DMS153 (cell line): ENCODE data around the gene SLC9A2.

Experiments
- DNase-seq: peaks from one replicate; lab custom pipeline; 2025; lab: John Stamatoyannopoulos, UW

The SLC9A2 gene

DNA sequence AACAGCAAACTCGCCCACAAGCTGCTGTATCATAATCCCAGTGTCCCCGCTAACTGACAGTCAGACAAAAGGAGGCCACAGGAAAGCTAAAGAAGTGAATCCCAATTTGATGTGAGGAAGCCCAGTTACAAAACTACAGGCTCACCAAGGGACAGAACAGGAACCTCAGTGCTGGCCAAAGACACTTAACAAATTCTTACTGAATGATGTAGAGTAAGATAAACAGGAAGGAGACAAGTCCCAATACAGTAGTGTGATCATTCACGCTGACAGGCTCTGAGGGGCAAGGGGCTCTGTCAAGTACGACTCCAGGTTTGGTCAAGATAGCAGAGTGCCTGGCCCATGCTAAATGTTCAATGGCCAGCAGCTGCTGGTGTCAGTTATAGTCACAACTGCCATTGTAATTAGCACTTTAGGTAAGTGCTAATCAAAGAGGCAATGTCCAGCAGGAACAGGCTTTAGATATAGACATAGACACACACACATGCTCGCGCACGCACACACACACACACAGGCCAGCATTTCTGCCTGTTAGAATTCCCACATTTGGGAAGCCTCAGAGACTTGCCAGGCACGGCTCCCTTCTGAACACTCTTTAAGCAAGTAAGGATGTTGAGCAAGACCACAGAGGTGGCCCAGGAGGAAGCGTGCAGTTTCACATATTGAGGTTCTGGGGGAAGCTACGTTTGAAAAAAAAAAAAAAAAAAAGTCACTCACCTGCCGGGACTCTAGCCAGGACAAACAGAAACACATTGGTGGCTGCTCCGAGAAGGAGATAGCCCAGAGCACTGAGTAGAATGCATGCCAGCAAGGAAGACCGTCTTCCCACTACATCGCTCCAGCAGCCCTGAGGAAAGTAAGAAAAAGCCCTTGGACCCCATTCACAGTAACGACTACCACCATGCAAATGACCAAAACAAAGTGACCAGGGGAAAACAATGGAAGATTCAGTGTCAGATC, 107.1 kb downstream of the SLC9A2 start:
- no peak for DNase-seq

DNA sequence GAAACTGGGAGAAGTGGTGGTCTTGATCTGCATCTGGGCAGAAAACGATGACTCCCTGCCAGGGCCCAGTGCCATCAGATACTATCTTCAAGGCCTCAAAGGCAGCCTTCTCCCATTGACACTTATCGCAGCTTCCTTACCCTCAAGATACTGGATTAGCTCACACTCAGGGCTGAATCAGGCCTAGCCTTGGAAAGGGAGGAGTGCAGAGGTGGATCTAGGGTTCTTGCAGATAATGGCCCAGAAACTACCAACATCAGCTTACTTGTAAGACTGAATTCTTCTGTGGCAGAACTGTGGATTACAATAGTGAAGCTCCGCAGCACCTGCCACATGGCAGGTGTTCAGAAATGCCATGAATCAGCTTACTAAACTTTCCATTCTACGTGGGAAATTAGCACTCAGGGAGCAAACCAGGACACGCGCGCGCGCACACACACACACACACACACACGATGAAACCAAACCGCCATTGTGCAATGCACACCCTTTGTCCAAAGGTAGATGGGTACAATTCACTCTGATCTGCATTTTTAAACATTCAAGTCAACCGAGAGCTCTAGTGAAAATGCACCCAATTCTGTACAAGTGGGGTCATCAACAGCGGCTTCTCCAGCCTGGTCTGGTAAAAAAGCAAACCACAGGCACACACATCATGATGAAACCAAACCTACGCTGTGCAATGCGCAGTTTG, 116.2 kb downstream of the SLC9A2 start:
- no peak for DNase-seq

DNA sequence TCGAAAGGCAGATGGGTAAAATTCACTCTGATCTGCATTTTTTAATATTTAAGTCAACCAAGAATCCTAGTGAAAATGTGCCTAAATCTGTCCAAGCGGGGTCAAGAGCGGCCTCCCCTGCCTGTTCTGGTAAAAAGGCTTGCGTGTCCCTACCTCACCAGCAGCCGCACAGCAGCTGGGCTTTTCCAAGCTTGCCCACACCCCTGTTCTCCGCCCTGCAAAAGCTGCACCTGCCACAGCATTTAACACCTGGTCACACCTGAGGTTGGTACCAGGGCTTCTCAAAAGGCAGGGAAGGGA, 116.7 kb downstream of the SLC9A2 start:
- no peak for DNase-seq

DNA sequence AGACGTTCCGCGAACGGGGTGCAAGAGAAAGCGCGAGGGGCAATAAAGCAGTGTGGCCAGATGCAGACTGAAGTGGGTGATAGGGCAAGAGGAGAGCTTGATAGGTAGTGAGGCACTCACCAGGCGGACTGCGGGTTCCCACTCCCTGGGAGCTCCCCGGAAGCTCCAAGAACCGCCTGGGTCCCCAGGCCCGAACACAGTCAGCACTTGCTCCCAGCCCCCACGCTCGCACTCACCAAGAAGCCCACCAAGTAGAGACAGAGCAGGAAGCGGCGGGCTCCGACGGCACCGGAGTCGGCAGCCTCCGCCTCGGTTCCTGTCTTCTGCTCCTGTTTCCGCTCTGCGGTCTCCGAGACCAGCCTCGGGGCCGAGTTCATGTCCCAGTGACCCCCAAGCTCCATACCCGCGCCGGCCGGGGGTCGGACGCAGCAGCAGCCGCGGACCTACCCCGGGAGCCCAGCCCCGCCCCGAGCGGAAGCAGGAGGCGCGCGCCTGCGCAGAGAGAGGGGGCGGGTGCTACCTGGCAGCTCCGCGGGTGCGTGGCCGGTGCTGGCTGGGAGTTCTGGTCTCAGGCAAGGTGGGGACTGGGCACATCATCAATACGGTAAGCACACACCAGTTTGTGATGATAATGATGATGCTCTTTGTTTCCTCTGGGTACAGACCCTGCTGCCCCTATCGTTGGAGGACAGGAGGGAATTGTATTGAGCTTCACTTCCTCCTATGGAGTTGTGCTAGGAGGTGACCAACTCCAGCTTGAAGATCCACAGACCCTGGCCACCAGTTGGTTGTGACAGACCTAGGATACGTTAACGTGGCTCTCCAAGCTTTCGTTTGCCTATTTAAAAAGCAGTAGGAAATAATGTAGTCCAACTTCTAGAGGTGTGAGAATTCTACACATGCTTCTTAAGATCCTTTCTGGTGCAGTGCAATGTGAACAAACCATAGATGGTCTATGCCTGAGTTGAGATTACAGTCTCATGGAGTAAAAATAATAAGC, 117.4 kb downstream of the SLC9A2 start:
- DNase-seq = peak; percentile 42

DNA sequence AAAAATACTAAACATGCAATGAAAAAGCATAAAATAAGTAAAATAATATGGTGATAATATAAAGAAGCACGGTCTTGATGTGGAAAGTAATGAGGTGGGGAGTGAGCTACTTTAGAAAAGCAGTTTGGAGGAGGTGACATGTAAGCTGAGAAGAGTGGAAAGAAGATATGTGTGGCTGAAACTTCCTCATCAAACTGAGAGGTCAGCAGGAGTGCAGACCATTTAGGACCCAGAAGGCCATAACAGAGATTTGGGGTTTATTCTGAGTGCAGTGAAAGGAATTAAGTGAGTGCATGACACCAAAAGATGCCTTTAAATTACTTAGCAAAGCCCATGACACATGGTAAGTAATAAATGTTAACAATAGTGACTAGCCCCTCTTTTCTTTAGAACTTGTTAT, 118.1 kb downstream of the SLC9A2 start:
- DNase-seq = no peak

DNA sequence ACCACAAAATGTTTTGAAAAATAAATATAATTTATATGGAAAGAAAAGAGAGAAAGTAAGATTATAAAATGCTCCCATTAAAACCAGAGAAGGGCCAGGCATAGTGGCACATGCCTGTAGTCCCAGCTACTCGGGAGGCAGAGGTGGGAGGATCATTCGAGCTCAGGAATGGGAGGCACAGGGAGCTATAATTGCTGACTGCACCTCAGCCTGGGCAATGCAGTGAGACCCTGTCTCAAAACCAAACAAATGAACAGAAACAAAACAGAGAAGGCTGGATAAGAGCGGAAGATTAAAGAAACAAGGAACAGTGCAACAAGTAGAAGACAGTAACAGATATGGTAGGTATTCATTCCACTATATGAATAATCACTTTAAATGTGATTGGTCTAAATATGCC, 123.9 kb downstream of the SLC9A2 start:
- DNase-seq = no peak

DNA sequence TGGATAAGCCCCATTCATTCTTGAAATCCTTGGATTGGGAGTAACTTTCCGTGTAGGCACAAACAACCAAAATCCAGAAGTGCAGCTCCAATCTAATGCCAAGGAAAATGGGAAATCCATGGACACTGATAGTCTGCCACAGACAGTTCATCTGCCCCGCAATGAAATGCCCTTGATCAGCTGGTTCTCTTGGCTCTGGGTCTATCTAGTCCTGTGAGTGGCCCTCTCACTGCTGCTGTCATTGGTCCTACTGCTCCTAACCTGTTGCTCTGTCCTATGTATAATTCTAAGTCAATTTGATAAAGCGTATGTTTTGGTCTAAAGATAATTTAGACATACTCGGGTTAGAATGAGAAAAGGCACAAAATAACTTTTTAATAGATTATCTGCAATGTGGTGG, 128.8 kb downstream of the SLC9A2 start:
- DNase-seq = no peak

DNA sequence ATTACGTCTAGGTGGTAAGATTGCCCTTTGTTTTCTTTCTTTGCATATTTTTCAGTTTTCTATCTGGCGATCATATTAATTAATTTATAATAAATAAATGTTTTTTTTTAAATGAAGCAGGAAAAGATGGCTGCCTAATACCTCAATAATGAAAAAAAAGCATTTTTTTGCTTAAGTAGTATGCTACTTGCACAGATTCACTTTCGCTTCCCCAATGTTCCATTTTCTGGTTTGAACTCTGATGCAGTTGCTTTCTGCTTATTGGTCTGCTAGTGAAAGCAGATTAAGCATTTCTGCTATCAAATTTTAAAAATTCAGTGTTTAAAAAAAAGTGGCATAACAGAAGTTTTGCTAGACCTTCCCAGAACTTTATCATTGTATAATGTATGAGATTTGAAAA, 130.6 kb downstream of the SLC9A2 start:
- DNase-seq = no peak

DNA sequence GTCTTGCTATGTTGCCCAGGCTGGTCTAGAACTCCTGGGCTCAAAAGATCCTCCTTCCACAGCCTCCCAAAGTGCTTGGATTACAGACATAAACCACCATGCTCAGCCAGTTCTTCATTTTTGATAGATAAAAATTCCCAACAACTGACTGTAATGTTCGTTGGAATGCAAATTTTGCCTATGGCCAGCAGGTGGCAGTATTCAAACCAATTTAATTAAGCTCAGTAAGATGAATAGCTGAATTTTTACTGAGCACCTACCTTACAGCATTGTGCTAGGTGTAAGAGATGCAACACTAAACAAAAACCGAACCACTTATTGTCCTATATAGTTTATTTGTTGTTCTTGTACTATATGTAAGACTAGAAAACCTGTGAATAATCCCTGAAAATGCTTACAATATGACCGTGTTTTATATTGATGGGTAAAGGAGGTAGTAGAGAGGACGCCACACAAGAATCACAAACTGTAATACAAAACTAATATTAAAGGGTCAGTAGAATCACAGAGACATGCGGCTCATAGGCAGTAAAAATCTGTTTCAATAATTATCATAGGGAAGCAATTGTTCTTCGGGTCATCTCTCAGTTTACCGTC, 134.3 kb downstream of the SLC9A2 start:
- DNase-seq = no peak

DNA sequence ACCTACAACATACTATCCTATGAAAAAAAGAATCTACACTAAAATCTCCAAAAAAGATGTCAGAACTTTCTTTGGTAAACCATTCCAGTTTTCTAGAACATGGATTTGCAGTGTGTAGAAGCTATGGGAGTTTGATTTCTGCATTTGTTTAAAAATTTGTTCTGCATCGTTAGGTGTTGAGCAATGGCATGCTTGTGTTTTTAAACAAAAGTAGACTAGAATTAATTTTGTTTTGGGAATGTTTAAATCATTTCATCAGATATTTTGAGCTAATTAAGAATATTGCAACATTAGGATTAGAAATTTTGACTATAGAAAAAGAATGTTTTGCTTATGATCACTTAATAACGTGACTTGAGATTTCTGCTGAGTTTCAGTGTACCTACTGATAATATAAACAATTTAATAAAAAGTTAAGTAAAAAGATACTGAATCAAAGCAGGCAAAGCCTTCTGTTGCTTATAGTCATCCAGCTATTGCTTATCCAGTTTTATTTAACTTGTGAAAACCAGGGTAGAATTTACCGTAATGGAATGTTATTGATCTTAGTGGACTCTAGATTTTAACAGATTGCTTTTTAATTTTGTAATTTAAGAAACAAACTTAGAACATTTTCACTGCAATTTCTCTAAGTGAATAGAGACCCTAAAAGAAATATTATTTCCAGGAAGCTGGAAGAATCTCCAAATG, 135.2 kb downstream of the SLC9A2 start:
- DNase-seq = no peak

DNA sequence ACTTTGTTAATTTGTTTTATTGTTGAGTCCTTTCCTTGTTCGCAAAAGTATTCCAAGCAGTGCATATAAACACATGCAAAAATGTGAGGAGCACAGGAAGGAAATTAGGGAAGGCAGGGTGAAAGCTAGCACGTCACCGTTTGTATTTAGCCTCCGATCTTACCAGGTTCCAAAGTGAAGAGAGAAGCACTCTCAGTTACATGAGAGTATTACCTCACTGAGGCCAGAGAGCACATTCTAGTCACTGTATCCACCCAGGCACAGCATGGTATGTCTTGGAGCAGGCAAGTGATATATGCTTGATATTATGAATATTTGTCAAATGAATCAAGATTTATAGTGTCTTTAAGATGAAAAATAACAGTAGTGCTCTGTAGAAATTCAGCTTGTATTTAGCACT, 135.9 kb downstream of the SLC9A2 start:
- DNase-seq = no peak

DNA sequence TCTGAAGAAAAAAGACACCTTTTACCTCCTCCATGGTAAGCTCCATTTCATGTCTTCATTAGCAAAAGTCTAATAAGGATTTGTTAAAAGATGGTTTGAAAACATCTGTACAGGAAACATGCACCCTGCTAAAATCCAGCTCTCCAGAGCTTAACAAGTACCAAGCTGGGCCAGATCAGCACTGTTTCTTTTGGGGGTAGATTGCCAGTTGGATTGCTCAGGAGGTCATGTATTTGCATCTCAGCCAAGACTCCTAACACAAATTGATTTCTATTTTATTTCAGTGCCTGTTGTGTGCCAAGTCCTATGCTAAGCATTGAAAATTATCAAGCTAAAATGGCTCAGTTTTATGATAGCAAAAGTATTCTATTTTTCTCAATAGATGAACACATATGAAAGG, 139.1 kb downstream of the SLC9A2 start:
- no peak for DNase-seq
